Measurements from ENCODE around the gene AUH. TPM values are rescaled to one million over a fixed set of nuclear protein-coding genes. Genes with fewer than 3 reads are reported as not detected.

AUH gene
- total and polyA plus RNA-seq, 7 donors, result 9.9 to 20.6 (median 14.1) TPM

DNA sequence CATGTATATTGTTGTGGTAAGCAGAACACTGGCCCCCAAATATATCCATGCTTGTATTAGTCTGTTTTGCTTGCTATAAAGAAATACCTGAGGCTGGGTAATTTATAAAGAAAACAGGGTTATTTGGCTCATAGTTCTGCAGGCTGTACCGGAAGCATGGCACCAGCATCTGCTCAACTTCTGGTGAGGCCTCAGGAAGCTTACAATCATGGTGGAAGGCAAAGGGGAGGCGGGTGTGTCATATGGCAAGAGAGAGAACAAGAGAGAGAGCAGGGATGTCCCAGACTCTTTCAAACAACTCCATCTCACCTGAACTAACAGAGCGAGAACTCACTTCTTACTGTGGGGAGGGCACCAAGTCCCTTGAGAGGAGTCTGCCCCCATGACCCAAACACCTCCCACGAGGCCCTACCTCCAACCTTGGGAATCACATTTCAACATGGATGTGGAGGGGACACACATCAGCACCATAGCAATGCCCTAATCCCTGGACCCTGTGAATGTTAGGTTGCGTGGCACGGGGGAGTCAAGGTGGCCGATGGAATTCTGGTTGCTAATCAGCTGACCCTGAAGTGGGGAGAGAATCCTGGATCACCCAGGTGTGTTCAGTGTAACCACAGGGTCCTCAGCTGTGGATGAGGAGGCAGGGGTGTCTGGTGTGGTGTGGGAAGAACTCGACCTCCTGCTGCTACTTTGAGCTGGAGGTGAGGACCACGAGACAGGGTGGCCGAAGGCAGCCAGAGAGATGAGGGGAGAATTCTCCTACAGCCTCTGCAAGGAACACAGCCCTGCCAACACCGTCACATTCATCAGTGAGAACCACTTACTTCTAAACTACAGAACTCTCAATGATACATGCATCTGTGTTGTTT, 172.8 kb downstream of the AUH start:
- no peaks in the 10 kb centered on the region for H3K36me3 ChIP-seq (ENCODE audit: insufficient read depth in 1 of 2, low read depth in 1 of 2)
- WGBS, 3 donors, result 95 to 97% (median 95%) methylated on average over 11 of the region's 11 CpGs
- ATAC-seq (no peak), DNase-seq (no peak)
- no peak overlapping the region for H3K27ac ChIP-seq
- no peak overlapping the region for H3K4me3 ChIP-seq
- H3K27me3 ChIP-seq (ENCODE audit: insufficient read depth in 3 of 3, low read length in 2 of 3), result no peaks in the 10 kb centered on the region
- intact Hi-C loops (cut with DNase I), result loop anchor here in 1 of 2 donors (5.0 kb wide), 1 partner anchor 57 kb away; no protein-coding TSS in a partner anchor
- peaks cover 12% of the 10 kb centered on the region for H3K4me1 ChIP-seq
- TF ChIP-seq, protein P1, sequence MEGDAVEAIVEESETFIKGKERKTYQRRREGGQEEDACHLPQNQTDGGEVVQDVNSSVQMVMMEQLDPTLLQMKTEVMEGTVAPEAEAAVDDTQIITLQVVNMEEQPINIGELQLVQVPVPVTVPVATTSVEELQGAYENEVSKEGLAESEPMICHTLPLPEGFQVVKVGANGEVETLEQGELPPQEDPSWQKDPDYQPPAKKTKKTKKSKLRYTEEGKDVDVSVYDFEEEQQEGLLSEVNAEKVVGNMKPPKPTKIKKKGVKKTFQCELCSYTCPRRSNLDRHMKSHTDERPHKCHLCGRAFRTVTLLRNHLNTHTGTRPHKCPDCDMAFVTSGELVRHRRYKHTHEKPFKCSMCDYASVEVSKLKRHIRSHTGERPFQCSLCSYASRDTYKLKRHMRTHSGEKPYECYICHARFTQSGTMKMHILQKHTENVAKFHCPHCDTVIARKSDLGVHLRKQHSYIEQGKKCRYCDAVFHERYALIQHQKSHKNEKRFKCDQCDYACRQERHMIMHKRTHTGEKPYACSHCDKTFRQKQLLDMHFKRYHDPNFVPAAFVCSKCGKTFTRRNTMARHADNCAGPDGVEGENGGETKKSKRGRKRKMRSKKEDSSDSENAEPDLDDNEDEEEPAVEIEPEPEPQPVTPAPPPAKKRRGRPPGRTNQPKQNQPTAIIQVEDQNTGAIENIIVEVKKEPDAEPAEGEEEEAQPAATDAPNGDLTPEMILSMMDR (IDR thresholded peaks at IDR 0.05), result no peak
- H3K9me3 ChIP-seq, result no peaks in the 10 kb centered on the region

DNA sequence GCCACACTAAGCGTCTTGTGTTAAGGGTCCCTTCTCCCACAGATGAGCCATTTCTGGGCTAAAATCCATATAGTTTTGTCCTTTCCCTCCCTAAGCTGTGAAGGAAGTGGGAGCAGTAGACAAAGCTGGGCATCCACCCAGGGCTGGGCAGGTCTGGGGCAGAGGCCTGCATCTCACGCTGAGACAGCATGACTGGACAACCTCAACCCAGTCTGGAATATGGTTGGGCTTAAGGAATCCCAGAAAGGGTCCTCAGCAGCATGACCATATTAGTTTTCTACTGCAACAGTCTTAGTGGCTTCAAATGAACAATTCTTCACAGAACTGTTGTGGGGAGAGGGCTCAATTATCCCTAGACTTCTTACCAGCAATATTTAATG, 173.8 kb downstream of the AUH start:
- 64 to 67% (median 67%) methylated on average over 2 of the region's 2 CpGs for WGBS, 3 donors
- H3K27ac ChIP-seq, result no peak overlapping the region
- intact Hi-C loops (cut with DNase I), result loop anchor here in 1 of 2 donors (5.0 kb wide), 1 partner anchor 56 kb away; no protein-coding TSS in a partner anchor
- no peak for ATAC-seq
- no peaks in the 10 kb centered on the region for H3K9me3 ChIP-seq
- peaks cover 12% of the 10 kb centered on the region for H3K4me1 ChIP-seq
- H3K27me3 ChIP-seq (ENCODE audit: insufficient read depth in 3 of 3, low read length in 2 of 3), result no peaks in the 10 kb centered on the region
- H3K4me3 ChIP-seq, result no peak overlapping the region
- no peaks in the 10 kb centered on the region for H3K36me3 ChIP-seq (ENCODE audit: insufficient read depth in 1 of 2, low read depth in 1 of 2)
- TF ChIP-seq, protein P1 (IDR thresholded peaks at IDR 0.05), result no peak
- no peak for DNase-seq

DNA sequence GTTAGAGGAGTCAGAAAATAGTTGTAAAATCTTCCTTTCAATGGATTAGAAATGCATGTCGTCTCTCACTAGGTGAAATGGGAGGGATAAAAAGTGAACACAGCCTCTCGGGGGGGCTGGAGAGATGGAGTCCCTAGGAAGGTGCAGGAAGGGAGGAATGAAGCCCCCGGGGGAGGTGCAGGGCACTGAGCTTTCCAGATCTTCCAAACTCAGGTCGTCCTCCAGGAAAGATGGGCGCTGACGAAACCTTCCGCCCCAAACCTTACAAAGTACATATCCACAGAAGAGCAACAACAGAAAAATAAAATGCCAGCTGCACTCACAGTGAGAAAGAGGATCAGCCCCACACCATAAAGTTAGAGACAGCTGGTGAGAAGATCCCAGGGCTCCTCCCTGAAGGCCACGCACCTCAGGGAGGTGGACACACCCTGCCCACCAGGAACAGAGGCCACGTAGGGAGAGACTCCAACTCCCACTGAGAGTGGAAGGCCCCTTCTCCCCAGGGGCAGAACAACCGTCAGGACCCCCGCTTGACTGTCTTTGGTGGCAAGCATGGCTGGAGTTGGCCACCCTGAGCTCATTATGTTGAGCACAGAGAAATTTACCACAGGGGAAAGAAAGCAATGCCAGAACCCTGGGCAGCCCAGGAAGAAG, 174.3 kb downstream of the AUH start:
- WGBS, 3 donors, result 94% methylated on average over 11 of the region's 11 CpGs
- Histone ChIP-seq H3K36me3 (ENCODE audit: insufficient read depth in 1 of 2, low read depth in 1 of 2) (no peaks in the 10 kb centered on the region), H3K9me3 (no peaks in the 10 kb centered on the region), H3K4me3 (no peak overlapping the region), H3K4me1 (peaks cover 10% of the 10 kb centered on the region), H3K27me3 (ENCODE audit: insufficient read depth in 3 of 3, low read length in 2 of 3) (no peaks in the 10 kb centered on the region), H3K27ac (peak overlapping the region; percentile 23)
- ATAC-seq, result no peak
- DNase-seq, result no peak
- TF ChIP-seq, protein P1 (IDR thresholded peaks at IDR 0.05), result no peak
- intact Hi-C loops (cut with DNase I), result loop anchor here in 1 of 2 donors (5.0 kb wide), 1 partner anchor 55 kb away; no protein-coding TSS in a partner anchor

DNA sequence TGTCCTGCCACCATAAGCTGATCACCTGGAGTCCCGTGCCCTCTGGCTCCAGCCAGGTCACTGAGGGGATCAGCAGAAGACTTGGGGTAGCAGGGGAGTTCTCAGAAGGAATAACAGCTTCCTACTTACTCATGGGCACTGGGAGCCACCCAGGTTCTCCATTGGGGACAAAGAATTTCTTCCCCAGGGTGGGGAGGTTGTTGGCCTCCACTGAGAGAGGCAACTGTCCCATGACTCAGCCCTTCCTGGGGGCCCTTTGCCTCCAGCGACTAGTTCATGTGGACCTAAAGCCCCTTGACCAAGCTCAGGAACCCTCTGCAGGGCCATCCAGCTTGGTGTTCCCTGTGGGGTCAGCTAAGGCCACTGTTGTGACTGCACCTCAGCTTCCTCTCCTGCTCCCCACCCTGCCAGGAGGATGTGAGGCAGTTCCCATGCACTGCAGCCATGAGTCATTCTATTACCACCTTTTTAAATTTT, 175.0 kb downstream of the AUH start:
- no peak overlapping the region for H3K4me3 ChIP-seq
- H3K27ac ChIP-seq, result no peak overlapping the region
- H3K36me3 ChIP-seq (ENCODE audit: insufficient read depth in 1 of 2, low read depth in 1 of 2), result no peaks in the 10 kb centered on the region
- DNase-seq (no peak), ATAC-seq (peak in 1 of 4 donors; percentile 48)
- peaks cover 2% of the 10 kb centered on the region for H3K4me1 ChIP-seq
- TF ChIP-seq, protein P1 (IDR thresholded peaks at IDR 0.05), result no peak
- no peaks in the 10 kb centered on the region for H3K27me3 ChIP-seq (ENCODE audit: insufficient read depth in 3 of 3, low read length in 2 of 3)
- 73 to 89% (median 82%) methylated on average over 2 of the region's 2 CpGs for WGBS, 3 donors
- intact Hi-C loops (cut with DNase I), result loop anchor here in 1 of 2 donors (5.0 kb wide), 1 partner anchor 54 kb away; no protein-coding TSS in a partner anchor
- H3K9me3 ChIP-seq, result no peaks in the 10 kb centered on the region

Measured in psoas muscle (tissue), 8 donors.